H1 (cell line): ENCODE data around the gene ANK3. TPM values are rescaled to one million over a fixed set of nuclear protein-coding genes. Genes with fewer than 3 reads are reported as not detected.

Experiments used
- SIN3A ChIP-seq, 2 experiments: IDR thresholded peaks in 1 of 2; conservative IDR thresholded peaks in 1 of 2; 2 replicates each; pipeline ENCODE4 v1.6.1; 2011 to 2012; ENCODE audit warnings: low read length in 2 of 2, improper control_type of control experiment in 1 of 2, low read depth in 1 of 2, mild to moderate bottlenecking in 1 of 2
- polyA plus RNA-seq, 7 experiments: library from polyadenylated mRNA; depleted of rRNA in 3 of 7; stranded (reverse) in 5 of 7; unstranded in 2 of 7; fragments of >200 nt in 5 of 7; fragments of 200-250 nt in 2 of 7; gene quantifications; 1 replicate in 5 of 7; 2 replicates in 1 of 7; 4 replicates in 1 of 7; pipeline versions ENCODE4 v1.2.1 to v1.2.3, GENCODE V29; 2011 to 2013; ENCODE audit warnings: missing spikeins in 2 of 7, mixed read lengths in 2 of 7
- total RNA-seq: library from RNA; stranded (reverse); fragmentation: NEBNext Ultra II Directional; extraction: Animal tissue kit (Norgen Biotek cat#: 25700); gene quantifications from 2 replicates; pipeline ENCODE4 v1.2.1, GENCODE V29; 2021

Gene ANK3
- total and polyA plus RNA-seq, 2 of the 8 experiments (the other 6 are each of a cell fraction or from before 2014, with no cell fraction given), result 18.1 to 67.9 TPM

DNA sequence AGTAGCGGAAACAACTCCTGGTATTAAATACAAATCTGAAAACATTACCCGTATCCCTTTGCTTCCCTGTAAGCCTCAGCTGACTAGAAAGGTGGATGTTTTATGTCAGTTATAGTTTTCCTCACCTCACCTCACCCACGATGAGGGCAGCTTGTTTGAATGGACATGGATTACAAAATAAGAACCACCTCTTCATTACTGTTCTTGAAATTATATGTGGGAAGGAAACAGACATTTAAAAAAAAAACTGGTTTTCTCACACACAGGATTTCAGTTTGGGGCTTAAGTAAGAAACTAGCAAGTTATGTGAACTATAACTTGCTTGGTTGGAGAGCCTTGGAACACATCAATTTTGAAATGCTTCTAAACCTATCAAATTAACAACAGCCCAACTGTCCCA, 250.4 kb downstream of the ANK3 start (continued):
- TF ChIP-seq SIN3A (conservative IDR thresholded peaks at IDR 0.05 in 1 of 2, IDR thresholded peaks at IDR 0.05 in 1 of 2; ENCODE audit: low read depth in 1 of 2, low read length in 2 of 2), result no peak
